Spleen (tissue), 7 donors: ENCODE data around the gene SYNRG.

Source experiments
- CTCF ChIP-seq, 11 experiments: fragments of 200-600 bp in 7 of 11; fragments of 450-650 bp in 4 of 11; sonication (generic) in 4 of 11; IDR thresholded peaks in 8 of 11; conservative IDR thresholded peaks in 3 of 11; 1 replicate in 7 of 11; 2 replicates in 4 of 11; pipeline versions ENCODE4 v1.4.0 to v1.8.0; 2016 to 2021; ENCODE audit warnings: antibody characterized with exemption in 11 of 11, inconsistent platforms in 4 of 11, mild to moderate bottlenecking in 1 of 11
- POLR2A ChIP-seq, 3 donors: fragments of 450-650 bp; IDR thresholded peaks; one replicate each; pipeline ENCODE4 v1.5.1; 2017; ENCODE audit warnings: antibody characterized with exemption in 3 of 3, mild to moderate bottlenecking in 1 of 3
- donor health status: DM: no; HTN: no; CAD: no; lungs with moderate emphysema.
- donor health status: DM: no; HTN: no; CAD: no.
- donor health status: DM: no; HTN: no; CAD: no.

DNA sequence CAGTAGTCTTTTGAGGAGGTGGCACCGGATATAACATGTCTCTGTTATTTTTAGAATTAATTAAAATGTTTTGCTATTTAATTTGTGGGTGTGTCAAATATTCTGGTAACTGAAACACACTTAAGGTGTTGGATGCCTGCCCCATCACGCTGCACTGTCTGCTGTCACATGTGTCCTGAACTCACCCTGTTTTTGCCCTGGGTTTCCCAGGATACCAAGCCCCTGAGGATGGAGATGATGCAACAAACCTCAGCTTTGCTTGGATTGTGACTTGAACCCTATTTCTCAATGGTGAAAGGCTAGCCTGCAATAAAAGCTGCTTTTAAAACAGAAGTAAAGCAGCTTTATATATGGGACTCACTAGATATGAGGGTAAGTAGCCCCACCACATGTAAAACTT lies 131.0 kb downstream of the SYNRG start:
- TF ChIP-seq CTCF (IDR thresholded peaks at IDR 0.05 in 8 of 11, conservative IDR thresholded peaks at IDR 0.05 in 3 of 11) (no peak), POLR2A (IDR thresholded peaks at IDR 0.05) (no peak)
